ENCODE results near the gene MAP2K1. TPM values are rescaled to one million over a fixed set of nuclear protein-coding genes. Genes with fewer than 3 reads are reported as not detected.
"Not testable (repeated sequence)": the region's sequence is repeated elsewhere in the genome, so short reads cannot be mapped to it uniquely, and the experiment has no call there.

MAP2K1 gene
- total RNA-seq (2014; rRNA removed; shearing (Covaris generic)), result 57.1 and 61.7 TPM in 2 replicates

DNA sequence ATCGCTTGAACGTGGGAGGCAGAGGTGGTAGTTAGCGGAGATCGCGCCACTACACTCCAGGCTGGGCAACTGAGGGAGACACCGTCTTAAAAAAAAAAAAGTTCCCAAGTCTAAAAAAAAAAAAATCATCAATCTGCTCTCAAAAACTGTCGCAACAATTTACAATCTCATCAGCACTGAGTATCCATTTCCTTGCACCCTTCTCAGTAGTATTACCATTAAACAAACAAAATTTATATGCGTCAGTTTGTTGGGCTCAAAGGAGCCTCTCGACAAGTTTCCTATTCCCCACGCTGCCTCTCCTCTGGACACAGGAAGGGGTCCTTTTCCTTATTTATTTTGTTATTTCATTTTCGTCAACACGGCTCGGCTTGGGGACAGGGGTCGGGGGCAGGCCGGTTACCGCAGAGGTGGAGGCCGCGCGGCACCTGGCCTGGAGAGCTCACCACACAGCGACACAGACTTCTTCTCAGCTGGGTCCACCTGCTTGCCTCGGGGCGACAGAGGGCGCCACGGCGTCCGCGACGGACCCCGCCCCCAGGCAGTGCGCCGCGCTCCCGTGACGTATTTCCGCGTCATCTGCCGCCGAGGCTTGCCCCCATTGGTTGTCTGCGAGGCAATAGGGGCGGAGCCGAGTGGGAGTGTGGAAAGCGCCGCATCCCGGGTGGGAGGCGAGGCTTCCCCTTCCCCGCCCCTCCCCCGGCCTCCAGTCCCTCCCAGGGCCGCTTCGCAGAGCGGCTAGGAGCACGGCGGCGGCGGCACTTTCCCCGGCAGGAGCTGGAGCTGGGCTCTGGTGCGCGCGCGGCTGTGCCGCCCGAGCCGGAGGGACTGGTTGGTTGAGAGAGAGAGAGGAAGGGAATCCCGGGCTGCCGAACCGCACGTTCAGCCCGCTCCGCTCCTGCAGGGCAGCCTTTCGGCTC, at the start of gene MAP2K1:
Gene MAP2K1, plus strand, starts transcription at position 709 of the 920 bp plus-strand sequence. CDS start 436 bp downstream, outside the sequence.
- DNase-seq (ENCODE audit: low spot score), result peak; percentile 98

GRCh38 chr15:66348530-66348929, 38.2 kb upstream of the MAP2K1 start:
- not testable (repeated sequence) for DNase-seq (ENCODE audit: low spot score)

- no peak for DNase-seq (ENCODE audit: low spot score)
These were observed 30.7 kb upstream of the MAP2K1 start for GRCh38 chr15:66356077-66356358.

GRCh38 chr15:66356359-66357236, 30.1 kb upstream of the MAP2K1 start, which contains the start of gene TIPIN:
Gene TIPIN, minus strand, starts transcription at chr15:66356685. Its CDS starts 3,738 bp downstream, at chr15:66352947.
- DNase-seq (ENCODE audit: low spot score), result peak; percentile 98

DNA sequence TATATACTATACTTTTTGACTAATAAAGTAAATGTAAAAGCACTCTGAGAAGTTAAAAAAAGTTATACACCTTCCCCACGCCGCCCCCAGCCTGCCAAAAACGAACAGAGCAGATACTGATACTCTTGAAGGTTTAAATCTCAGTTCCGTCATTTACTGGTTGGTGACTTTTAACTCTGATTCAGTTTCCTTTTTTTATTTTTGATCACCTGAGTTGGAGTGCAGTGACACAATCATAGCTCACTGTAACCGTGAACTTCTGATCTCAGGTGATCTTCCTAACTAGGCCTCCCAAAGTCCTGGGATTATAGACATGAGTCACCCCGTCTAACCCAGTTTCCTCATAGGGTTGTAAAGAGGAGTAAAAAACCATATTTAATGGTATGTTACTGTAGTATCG, 27.0 kb upstream of the MAP2K1 start:
- peak; percentile 42 for DNase-seq (ENCODE audit: low spot score)

DNA sequence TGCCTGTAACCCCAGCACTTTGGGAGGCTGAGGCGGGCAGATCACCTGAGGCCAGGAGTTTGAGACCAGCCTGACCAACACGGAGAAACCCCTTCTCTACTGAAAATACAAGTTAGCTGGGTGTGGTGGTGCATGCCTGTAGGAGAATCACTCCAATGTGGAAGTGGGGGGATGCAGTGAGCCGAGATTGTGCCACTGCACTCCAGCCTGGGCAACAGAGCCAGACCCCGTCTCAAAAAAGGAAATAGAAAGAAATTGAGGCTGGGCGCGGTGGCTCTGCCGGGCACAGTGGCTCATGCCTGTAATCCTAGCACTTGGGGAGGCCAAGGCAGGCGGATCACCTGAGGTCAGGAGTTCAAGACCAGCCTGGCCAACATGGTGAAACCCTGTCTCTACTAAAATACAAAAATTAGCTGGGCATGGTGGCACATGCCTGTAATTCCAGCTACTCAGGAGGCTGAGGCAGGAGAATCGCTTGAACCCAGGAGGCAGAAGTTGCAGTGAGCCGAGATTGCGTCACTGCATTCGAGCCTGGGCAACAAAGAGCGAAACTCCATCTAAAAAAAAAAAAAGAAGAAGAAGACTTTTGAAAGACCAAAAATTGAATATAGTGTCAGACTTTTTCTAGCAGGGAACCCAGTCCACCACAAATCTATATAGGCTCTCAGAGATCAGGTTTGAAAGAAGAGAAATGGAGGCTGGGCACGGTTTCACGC, 24.8 kb upstream of the MAP2K1 start:
- not testable (repeated sequence) for DNase-seq (ENCODE audit: low spot score)

- no peak for DNase-seq (ENCODE audit: low spot score)
These were observed 23.9 kb upstream of the MAP2K1 start for GRCh38 chr15:66362776-66363175.

DNA sequence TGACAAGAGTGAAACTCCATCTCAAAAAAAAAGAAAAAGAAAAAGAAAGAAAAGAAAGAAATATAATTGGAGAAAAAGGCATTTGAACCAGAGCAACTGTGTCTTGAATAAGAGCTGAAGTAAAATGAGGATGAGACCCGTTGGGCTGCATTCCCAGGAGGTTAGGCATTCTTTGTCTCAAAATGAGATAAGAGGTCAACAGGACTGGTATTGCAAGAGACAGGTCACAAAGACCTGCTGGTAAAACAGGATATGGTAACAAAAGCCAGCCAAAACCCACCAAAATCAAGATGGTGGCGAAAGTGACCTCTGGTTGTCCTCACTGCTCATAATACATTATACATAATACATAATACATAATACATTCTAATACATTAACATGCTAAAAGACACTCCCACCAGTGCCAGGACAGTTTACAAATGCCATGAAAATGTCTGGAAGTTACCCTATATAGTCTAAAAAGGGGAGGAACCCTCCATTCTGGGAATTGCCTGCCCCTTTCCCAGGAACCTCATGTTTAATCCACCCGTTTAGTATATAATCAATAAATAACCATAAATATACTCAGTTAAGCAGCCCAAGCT, 21.7 kb upstream of the MAP2K1 start:
- no peak for DNase-seq (ENCODE audit: low spot score)

DNA sequence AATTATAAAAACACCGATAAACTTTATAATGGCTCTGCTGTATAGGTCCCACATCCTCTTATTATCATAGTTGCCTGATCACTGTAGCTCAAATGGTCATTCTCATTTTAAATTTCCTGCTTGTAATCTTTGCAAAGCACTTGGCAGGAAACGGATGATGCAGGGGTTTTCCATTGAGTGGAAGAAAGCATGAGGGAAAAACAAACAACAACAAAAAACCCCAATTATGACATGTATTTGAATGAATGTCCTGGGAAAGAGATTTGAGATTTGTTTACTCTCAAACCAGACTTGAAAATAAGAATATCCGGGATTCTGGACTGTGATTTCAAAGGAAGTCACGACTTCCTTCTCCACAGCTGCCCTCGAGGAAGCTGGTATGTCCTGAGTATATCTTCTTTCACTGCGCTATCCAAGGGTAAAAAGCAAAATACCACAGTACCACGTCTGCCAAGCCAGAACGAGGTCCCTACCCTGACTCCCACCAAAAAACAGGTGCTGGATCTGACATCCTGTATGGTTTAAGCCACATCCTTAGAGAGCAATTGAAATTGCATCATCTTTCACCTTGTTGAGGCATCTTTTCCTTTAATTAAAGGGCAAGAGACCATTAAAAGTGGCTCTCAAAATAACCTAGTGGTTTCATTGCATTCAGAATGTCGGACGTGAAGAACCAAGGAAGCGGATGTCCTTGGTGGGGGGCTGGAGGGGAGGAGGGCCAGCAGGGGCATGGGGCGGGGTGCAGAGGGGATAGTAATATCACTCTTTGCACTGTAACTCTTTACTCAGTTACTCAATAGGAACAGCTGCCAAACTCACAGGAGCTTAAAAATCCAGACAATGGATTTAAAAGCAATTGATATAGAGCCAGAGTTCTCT, 16.7 kb upstream of the MAP2K1 start:
- peak; percentile 48 for DNase-seq (ENCODE audit: low spot score)

- DNase-seq (ENCODE audit: low spot score), result no peak
These were observed 12.5 kb upstream of the MAP2K1 start for GRCh38 chr15:66374179-66374578.

- no peak for DNase-seq (ENCODE audit: low spot score)
These were observed 7.8 kb upstream of the MAP2K1 start for GRCh38 chr15:66378814-66379430.

GRCh38 chr15:66381376-66381775, 5.3 kb upstream of the MAP2K1 start:
- not testable (repeated sequence) for DNase-seq (ENCODE audit: low spot score)

- DNase-seq (ENCODE audit: low spot score), result peak; percentile 81
These were observed 691 bp downstream of the MAP2K1 start for GRCh38 chr15:66387163-66388042.

DNA sequence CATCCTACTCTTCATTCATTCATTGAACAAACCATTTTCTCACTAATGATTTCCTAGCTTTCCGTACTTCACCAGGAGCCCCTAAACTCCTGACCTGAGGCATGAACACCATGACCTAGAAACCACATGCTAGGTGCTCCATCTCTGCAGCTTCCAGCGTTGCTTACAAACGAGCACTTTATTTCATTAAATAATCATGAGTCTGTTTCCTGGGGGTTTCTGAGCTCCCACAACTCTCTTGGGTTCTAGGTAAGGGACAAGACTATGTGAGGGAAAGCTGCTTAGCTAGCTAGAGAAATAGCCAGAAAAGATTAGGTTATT, 1.3 kb downstream of the MAP2K1 start:
- no peak for DNase-seq (ENCODE audit: low spot score)

- DNase-seq (ENCODE audit: low spot score), result no peak
These were observed 1.9 kb downstream of the MAP2K1 start for GRCh38 chr15:66388576-66388975.

DNA sequence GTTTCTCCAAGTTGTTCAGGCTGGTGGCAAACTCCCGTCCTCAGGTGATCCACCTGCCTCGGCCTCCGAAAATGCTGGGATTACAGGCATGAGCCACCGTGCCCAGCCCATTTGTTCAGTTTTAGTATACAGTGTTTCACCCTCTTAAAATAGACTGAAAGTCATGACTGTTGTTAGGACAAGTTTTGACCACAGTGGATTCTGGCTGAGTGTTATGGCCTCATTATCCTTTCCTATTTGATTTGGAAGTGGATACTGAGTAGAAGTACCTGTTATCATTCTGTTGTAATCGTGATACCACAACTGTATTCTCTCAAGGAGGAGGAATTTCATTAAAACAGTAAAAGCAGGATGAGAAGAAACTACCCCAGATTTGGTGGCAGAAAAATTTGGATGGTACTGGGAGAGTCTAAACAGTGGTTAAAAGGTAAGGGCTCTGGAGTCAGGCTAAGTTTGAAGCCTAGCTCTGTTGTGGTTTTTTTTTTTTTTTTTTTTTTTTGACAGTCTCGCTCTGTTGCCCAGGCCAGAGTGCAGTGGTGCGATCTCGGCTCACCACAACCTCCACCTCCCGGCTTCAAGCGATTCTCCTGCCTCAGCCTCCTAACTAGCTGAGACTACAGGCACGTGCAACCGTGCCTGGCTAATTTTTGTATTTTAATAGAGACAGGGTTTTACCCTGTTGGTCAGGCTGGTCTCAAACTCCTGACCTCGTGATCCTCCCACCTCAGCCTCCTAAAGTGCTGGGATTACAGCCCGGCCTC, 2.6 kb downstream of the MAP2K1 start:
- DNase-seq (ENCODE audit: low spot score), result no peak

DNA sequence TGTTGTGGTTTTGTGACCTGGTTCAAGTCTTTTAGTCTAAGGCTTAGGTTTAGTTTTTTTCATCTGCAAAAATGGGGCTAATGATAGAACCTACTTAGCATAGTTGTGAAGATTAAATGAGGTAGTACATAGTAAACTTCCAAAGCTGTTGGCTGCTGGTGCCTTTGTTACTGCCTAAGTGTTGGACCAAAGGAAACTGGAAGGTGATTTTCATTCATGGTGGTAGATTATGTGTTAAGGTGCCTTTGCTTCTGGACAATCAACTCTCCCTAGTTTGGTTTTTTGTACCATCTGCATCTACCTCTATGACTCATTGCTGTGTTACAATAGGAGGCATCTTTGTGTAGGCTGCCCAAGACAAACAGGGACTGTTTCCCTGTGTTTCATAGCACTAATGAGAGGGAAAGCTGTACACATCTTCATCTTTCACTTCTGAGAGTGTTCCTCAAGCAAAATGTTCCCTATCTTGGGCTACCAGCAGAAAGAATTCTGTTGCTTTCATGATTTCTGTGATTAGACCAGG, 3.2 kb downstream of the MAP2K1 start:
- peak; percentile 4 for DNase-seq (ENCODE audit: low spot score)

- DNase-seq (ENCODE audit: low spot score), result peak; percentile 3
These were observed 4.0 kb downstream of the MAP2K1 start for GRCh38 chr15:66390678-66391077.

Measured in HT-29 (cell line).